NOMO-1 treated with DMSO at 0.1 percent for 48 hours (cell line): ENCODE measurements around the gene ASCL5.

Experiments
- DNase-seq: peaks from one replicate; lab custom pipeline; 2025; ENCODE audit not compliant: unreplicated experiment; lab: John Stamatoyannopoulos, UW

ASCL5 gene

DNA sequence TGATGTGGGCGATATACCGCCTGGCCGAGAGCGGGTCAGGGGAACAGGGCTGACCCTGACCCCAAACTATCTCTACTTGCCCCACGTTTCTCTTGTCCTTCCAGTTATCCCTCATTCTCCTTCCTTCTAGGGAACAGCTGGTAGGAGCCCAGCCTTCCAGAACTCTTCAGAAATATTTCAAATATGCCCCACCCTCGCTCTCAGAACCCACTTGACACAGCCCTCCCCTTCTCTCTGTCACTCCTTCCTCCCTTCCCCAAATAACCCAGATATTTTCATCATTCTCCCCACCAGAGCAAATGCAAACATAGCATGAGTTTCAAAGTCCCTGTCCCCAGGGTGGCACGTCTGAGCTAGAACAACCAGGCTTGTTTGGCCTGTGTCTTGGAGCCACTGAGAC is 15.8 kb downstream of the ASCL5 start:
- no peak for DNase-seq

DNA sequence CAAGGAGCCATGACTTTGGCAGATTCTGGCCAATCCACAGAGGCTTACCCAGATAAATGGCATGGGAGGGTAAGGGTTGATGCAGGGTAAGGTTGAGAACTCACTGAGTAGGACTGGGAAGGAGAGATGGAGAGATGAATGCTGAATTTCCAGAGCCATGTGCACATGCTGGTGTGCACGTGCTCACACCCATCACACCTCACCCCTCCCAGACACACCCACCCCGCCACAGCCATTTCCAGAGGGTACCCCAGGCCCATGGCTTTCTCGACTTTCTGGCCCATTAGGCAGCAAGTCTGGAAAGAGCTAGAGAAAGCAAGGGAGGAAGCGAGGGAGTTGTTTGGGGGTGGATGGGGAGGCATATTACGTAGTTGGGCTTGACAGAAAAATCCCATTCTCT is 16.4 kb downstream of the ASCL5 start:
- DNase-seq: no peak

DNA sequence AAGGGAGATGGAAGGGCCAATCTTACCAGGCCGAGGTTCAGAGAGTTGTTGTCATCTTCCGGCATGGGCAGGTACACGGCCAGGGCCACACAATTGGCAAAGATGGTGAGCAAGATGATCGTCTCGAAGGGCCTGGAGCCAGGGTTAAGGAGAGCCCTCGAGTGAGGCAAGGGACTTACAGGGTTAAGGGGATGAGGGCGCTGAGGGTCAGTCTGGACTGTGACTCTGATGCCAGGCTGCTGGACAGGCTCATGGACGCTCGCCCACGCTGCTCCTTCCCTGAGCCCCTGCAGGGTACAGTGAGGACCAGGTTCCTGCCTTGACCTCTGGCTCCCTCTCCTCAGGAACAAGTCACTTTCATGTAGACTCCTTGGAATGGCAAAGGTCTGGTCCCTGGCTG is 16.8 kb downstream of the ASCL5 start:
- DNase-seq: no peak

DNA sequence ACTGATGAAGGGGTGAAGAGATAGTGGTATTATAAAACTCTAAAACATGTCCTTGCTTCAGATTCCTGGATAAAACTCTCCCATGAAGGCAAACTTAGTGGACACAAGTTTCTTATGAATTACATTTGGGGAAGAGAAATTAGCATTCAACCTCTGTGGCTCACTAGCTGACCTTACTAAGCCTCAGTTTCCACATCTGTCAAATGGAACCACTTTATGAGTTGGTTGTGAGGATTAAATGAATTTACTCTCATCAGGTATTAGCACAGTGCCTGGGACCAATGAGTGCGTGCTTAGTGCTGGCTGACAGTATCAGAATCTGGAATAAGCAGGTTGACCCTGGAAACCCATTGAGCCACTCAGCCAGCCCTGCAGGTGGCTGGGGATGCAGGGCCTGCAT is 17.3 kb downstream of the ASCL5 start:
- DNase-seq: no peak

DNA sequence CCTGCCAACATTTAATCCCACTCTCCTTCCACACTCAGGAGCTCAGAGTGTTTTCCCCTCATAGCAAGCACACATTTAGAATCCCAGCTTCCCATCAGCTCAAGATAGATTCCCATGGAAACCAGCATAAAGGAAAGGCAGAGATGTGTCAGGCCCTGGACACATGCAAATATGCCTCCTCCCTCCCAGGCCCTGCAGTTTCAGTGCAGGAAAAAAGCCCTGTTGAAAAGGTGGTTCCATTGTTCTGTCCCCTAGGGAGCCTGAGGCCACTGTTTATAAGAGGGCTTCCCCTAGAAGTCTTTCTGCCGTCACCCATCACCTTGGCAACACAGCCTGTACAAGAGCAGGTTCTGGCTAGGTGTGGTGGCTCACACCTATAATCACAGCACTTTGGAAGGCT is 18.4 kb downstream of the ASCL5 start:
- DNase-seq: no peak

DNA sequence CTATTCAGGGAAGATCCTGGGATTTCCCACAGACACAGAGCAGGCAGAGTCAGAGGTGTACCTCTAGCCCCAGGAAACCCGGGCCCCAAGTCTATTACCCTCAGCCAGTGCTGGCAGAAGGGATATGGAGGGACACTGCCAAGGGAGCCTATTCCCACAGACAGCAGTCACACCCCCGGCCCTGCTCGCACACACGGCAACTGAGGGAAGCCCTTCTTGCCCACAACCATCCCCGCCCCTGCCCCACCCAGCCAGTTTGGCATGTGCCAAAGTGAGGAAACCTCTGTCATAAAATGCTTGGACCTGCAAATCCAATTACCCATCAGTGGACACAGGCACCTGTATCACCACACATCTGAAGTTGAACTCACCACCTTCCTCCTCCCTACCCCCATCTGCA is 21.3 kb downstream of the ASCL5 start:
- no peak for DNase-seq

DNA sequence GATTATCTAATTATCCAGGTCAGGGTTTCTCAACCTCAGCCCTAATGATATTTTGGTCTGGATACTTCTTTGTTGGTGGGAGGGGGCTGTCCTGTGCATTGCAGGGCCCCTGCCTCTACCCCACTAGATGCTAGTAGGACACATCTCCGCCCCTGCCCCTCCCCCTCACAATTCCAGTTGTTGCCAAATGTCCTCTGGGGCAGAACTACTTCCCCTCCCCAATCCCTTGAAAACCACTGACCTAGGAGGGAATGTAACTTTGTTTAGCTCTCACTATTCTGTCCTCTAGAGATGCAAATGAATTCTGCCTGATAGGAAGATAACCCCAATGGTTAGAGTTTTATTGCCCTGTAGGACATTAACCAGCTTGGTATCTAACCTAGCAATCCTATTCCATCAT is 22.8 kb downstream of the ASCL5 start:
- no peak for DNase-seq

DNA sequence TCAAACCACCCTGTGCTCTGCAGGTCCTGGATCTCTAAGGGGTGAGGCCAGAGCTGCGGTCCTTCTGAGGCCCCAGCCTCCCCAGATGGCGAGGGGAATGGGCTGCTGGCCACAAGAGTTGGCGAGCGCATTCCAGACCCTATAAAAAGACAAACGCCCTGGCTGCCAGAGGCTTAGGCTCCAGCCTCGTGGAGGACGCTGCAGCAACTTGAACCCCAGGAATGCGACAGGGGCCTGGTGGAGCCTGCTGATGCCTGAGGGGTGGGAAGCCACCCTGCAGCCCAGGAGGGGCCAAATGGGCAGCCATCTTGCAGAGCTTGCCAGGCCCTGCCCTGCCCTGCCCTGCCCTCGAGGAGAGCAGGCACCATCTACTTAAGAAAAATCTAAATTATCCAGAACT is 23.3 kb downstream of the ASCL5 start:
- no peak for DNase-seq

DNA sequence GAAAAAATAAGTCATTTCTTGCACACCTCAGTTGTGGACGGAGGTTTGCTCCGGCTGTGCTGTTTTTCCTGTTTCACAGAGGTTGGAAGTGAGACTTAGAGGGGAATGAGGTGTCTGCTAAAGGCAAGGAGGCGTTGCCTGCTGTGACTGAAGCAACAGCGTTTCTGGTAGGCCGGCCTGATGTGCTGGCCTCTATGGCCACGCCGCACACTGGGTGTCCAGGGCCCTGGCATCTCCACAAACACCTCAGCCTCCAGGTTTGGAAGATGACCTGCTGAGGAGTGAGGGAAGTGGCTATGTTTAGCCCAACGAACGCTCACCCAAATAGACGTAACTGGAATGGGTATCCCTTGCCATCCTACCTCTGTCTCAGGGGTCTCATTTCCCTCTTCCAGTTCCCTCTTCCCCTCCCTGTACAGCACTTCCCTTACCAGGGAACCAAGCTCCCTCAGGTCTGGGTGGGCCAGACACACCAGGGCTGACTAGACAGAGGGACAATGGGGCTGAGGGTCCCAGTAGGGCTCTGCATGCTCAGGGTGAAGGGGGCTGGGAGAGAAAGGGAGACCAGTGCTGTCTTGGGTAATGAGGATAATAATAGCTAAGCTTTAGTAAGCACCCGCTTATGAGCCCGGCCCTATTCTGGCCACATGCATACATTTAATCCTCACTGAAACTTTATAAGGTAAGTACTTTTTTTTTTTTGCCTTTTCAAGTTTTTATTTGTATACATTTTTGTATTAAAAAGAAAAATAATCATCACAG is 26.6 kb downstream of the ASCL5 start:
- no peak for DNase-seq

DNA sequence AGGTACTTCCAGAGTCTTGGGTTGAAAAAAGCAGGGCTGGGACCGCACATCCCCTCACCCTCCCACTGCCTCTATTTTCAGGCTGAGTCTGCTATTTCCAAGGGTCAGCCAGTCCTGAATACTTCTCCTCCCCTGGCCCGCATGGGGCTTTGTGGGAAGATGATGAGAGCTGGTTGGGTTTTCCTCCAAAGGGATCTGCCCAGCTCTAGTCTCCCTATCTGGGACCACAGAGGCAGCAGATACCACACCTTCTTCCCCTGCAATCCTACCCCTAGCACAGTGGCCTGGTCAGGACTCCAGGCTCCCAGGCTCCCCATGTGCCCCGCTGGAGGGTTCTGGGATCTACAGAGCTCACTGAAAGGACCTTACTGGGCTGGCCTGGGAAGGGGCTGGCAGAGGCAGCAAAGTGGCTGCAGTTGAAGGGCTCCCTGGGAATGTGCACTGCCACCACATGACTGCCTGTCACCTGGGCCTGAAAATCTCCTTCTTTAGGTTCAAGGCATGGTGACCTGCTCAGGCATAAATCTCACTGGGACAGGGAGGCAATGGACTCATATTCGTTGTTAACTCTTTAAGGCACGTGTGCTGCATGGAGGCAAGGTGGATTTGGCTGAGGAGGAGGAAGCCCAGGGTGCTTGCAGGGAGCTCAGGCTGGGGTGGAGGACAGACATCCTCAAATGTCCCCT is 27.8 kb downstream of the ASCL5 start:
- no peak for DNase-seq

DNA sequence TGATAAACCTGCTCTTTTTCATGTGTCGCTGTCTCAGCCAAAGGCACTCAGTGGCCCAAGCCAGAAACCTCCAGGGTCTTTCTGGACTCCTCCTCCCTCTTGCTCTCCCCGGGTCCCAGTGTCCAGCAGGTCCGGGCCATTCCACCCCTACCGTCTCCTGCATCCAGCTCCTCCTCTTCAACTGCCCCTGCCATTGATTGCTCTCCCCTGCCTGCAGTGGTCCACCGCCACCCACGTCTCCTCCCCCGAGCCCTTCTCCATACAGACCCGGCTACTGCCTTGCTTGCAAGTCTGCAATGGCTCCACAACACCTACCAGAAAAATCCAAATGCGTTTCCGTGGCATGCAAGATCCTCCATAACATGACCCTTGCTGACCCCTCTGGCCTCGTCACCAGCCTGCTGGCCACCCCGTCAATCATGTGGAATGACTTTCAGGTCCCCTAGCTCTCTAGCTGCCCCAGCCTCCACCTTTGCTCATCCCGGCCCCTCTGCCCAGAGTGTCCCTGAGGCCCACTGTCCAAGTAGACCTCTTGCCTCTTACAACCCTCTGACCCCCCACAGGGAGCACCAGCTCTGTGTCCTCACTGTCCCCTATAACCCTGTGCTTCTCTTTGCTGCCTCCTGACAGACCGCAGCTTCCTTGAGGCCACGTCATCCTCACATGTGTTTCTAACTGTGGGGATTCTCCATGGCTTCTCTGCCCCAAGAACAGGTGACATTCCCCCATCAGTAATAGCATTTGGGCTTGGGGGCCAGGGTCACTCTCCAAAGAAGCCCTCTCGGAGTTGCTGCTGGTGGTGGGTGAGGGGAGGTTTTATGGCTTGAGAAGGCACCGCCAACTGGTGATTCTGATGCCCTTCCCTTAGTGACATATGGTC is 29.8 kb downstream of the ASCL5 start:
- no peak for DNase-seq

DNA sequence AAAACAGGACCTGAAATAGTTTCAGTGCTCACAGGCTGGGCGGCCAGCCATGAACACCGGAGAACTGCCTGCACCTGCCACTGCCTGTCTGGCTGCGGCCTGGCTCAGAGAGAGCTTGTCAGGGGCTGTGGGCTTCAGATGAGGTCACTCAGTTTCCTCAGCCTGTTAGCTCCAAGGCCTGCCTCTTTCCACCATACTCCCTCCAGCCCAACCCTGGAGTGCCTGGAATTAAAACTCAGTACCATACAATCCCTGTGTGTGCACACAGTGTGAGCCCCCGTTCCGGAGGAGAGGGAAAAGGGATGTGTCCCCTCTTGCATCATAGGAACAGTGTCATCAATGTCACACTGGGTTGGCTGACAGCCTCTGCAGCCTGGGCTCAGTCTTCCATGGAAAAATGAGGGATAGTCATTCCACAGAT is 30.9 kb downstream of the ASCL5 start:
- DNase-seq: no peak

DNA sequence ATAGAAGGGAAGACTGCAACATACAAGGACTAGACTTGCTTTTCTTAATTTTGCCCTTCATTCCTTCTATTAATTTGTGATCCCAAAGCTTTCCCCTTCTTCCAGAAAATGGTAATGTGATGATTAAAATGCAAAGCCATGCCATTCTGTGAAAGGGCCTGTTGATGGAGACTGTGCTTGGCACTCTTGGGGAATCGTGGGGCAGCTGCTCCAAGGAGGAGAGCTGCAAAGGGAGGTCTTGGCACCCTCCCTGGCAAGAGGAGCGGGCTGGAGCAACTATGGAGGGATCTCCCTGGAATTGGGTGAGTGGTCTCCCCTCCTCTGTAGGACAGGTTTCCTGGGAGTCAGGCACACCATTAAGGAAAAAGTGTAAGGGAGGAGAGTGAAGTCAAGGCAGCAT is 31.4 kb downstream of the ASCL5 start:
- DNase-seq: no peak

DNA sequence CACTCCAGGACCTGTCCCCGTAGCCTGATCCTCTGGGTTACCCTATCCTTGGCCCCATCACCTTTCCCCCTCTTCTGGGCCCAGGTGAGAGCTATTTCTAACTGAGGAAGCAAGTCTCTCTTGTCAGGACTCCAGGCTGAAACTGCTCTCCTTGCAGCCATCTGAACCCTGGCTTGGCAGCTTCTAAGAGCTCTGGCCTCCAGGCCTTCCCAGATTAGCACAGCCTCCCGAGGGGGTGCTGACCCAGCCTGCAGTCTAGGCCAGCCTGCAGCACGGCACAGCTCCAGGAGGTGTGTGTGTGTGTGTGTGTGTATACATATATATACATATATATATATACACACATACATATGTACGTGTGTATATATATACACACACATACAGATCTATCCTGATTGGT is 32.2 kb downstream of the ASCL5 start:
- DNase-seq: no peak

DNA sequence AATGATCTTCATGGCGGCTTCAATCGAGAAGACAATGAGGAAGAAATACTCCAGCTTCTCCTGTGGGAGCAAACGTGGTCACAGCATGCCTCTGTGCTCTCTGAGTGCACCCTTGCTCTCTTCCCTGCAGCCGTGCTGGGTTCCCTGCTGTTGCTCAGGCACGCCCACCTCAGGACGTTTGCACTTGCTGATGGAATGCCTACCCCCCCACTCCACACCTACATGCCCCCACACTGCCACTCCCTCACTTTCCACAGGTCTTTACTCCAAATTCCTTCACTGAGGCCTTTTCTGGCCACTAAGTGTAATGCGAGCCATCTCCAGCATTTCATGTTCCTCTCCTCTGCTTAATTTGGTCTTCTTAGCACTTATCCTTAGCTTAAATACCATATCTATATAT is 33.0 kb downstream of the ASCL5 start:
- no peak for DNase-seq

DNA sequence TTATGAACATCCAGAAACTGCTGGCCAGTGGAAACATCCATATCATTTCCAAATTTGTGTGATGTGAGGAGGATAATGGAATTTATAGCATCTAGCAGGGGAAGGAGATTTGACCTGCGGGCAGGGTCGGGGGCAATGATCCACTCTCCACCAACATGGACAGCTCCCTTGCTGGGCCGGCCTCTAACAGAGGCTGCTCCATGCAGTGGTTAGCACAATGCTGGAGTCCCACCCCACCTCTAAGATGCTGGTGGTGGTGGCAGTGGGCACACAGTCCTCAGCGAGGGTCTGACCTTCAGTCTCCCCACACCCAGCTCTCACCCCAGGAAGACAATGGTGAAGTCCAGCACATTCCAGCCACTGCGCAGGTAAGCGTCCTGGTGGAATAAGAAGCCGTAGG is 33.4 kb downstream of the ASCL5 start:
- DNase-seq: no peak

DNA sequence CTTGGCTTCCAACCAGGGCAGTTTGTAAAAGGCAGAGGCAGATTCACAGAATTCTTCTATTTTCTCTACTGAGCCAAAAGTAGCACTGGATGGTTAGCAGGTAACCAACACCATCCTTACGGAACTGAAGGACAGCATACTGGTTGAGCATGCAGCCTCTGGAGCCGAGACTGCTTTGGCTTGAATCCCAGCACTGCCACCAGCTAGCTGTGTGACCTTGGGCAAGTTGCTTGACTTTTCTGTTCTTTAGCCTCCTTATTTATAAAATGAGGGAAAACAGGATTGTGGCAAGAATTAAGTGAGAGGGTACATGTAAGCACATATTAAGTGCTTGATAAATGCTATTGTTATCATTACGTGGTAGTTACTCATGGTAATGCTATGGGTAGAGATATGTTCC is 34.2 kb downstream of the ASCL5 start:
- DNase-seq: no peak

DNA sequence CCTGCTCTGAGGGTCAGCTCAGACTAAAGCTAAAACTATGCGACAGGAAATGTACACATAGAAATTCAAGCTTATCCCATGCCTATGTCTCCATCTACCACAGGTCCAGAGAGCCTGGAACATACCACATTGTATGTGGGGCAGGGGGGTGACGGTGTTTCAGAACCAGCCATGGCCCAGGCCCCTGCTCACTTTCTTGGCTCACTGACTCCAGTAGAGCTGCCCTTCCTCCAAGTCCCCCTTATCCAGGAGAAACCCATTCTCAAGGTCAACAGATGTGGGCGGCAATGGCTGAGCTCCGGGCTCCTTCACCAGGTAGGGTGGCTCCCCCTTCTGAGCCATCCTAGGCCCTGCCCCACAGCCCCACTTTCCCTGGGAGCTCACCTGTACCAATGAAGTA is 35.7 kb downstream of the ASCL5 start:
- no peak for DNase-seq

DNA sequence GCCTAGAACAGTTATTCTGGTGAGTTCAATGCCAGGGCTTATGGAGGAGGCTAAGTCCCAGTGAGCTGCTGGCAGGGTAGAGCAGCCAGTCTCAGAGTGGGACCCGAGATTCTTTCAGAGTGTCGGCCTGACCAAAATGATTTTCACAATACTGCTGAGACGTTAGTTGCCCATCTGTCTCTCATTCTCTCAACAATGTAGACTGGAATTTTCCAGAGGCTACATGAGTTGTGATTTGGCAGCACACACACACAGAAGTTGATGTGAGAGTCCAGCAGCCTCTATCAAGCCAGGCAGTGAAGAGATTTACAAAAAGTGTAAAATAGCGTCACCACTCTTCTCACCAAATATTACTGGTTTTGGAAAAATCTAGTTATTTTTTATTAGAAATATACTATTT is 36.4 kb downstream of the ASCL5 start:
- no peak for DNase-seq

DNA sequence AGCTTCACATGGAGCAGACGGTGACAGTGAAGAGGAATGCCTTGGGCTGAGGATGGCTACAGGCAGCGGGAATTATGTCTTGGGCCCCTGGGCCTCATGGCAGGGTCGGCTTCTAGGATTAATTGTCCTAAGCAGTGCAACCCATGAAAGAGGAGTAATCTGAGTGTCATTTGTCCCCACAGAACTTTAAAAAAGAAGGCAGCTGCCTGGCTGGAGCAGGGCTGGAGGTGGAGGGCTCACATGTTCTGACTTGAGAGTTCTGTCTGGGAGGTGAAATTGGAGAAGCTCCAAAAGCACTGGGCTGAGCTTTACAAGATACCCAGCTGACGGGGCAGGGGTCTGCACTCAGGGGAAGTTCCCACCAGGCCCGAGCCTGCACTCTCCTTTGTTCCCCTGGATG is 37.4 kb downstream of the ASCL5 start:
- DNase-seq: no peak

DNA sequence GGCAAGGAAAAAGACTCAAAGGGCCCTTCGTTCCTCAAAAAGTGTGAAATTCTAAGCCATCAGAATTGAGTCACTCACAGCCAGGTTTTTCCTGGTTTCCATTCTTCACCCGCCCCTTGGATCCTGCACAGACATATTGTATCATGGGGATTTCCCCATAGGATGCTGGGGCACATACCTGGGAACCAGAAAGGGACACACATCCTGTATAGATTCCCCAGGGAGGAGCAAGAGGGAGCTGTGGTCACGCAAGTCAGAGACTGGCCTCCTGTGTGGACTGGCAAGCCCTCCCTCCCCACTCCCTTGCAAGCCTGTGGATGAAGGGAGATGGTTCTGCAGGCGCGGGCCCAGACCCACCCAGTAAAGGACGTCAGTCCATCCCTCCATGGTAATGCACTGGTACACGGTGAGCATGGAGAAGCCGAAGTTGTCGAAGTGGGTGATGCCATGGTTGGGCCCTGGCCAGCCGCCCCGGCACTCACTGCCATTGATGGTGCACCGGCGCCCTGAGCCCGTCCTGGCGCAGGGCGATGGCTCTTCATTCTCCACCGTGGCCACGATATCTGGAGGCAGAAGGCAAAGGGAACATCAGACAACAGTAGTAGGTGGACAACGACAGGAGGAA is 38.0 kb downstream of the ASCL5 start:
- no peak for DNase-seq

DNA sequence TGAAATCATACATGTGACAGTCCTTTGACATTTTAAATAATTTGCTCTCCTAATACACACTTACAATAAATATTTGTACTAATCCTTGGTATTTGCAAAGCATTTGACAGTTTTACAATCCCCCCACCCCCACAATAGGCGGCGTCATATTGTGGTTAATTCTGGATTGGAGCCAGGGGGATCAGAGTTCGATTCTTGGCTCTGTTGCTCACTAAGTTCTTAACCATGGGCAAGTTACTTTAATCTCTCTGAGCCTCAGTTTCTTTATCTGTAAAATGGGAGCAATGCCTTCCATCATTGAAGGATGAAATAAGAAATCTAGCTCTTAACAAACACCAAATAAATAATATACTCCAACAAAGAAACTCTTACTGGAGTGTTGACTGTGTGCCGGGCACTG is 38.6 kb downstream of the ASCL5 start:
- DNase-seq: no peak
